ENCODE data around the gene GREB1. TPM values are rescaled to one million over a fixed set of nuclear protein-coding genes. Genes with fewer than 3 reads are reported as not detected.

The GREB1 gene
- polyA plus RNA-seq, 1 of the 3 experiments (the other 2 are of a cell fraction) = 2.9 TPM

DNA sequence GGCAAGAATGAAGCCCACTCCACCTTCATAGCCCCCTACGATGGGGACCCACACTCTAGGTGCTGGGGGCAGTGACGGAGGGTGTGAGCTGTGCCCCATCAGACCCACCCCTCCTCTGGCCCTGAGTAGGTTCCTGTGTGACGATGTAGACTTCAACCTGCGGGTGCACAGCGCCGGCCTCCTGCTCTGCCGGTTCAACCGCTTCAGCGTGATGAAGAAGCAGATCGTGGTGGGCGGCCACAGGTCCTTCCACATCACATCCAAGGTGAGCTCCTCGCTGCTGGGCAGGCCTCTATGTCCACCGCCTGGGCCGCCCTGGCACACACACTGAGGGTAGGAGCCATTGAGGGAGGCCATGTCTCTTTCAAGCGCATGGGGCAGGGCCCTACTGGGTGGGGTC is 101.3 kb downstream of the GREB1 start:
- no peaks in the 10 kb centered on the region for H3K27me3 ChIP-seq (ENCODE audit: insufficient read depth)
- ChIA-PET POLR2A (no interaction called here), CTCF (interaction anchor here (1.0 to 1.8 kb wide), 3 partner anchors 48 to 1082 kb away, joined by 4 to 5 read pairs (median 4); no protein-coding TSS in a partner anchor)
- no peaks in the 10 kb centered on the region for H3K9me3 ChIP-seq
- no peaks in the 10 kb centered on the region for H3K4me1 ChIP-seq (ENCODE audit: control insufficient read depth in 1 of 2, insufficient read depth in 2 of 2, low read depth in 1 of 2, low read length in 1 of 2)
- H3K4me2 ChIP-seq = no peak overlapping the region
- H3K79me2 ChIP-seq (ENCODE audit: insufficient read depth) = no peaks in the 10 kb centered on the region
- H3K36me3 ChIP-seq (replicated peaks in 1 of 2; ENCODE audit: control insufficient read depth in 1 of 2, insufficient read depth in 2 of 2, low read length in 1 of 2) = peaks cover 0 to 13% of the 10 kb centered on the region in 2 experiments
- H3K9ac ChIP-seq = no peak overlapping the region
- H3K27ac ChIP-seq (ENCODE audit: low read depth in 2 of 2, low read length in 1 of 2) = no peak overlapping the region
- H3F3A ChIP-seq (replicated peaks; ENCODE audit: insufficient read depth) = no peaks in the 10 kb centered on the region
- no peaks in the 10 kb centered on the region for H4K20me1 ChIP-seq (ENCODE audit: insufficient read depth)
- WGBS (ENCODE audit: low lambda C conversion rate) = 81% methylated on average over 15 of the region's 15 CpGs
- no peak overlapping the region for H2AFZ ChIP-seq (ENCODE audit: low read depth)
- no peak overlapping the region for H3K4me3 ChIP-seq (ENCODE audit: low read depth in 2 of 2, low read length in 1 of 2)
- DNase-seq = no peak
- TF ChIP-seq TAF1 (IDR thresholded peaks at IDR 0.05; ENCODE audit: borderline replicate concordance, low read depth, low read length) = no peak
- TF ChIP-seq GATA2 (CRISPR knock-in tag; IDR thresholded peaks at IDR 0.05) = no peak
- TF ChIP-seq POLR2AphosphoS5 (IDR thresholded peaks at IDR 0.05; ENCODE audit: low read depth, low read length) = no peak
- no peak for TF ChIP-seq ELF1 (IDR thresholded peaks at IDR 0.05)
- TF ChIP-seq, protein P1, sequence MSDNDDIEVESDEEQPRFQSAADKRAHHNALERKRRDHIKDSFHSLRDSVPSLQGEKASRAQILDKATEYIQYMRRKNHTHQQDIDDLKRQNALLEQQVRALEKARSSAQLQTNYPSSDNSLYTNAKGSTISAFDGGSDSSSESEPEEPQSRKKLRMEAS (IDR thresholded peaks at IDR 0.05; ENCODE audit: low read depth) = no peak
- TF ChIP-seq, protein P2, sequence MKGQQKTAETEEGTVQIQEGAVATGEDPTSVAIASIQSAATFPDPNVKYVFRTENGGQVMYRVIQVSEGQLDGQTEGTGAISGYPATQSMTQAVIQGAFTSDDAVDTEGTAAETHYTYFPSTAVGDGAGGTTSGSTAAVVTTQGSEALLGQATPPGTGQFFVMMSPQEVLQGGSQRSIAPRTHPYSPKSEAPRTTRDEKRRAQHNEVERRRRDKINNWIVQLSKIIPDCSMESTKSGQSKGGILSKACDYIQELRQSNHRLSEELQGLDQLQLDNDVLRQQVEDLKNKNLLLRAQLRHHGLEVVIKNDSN (IDR thresholded peaks at IDR 0.05; ENCODE audit: borderline replicate concordance, low read depth) = no peak
- TF ChIP-seq SMC3 (IDR thresholded peaks at IDR 0.05; ENCODE audit: low read depth, low read length) = no peak
- no peak for TF ChIP-seq YY1 (IDR thresholded peaks at IDR 0.05; ENCODE audit: low read depth)
- TF ChIP-seq JUND (IDR thresholded peaks at IDR 0.05) = no peak
- no peak for TF ChIP-seq RCOR1 (IDR thresholded peaks at IDR 0.05; ENCODE audit: low read length)
- no peak for TF ChIP-seq NRF1 (IDR thresholded peaks at IDR 0.05; ENCODE audit: low read depth, low read length)
- TF ChIP-seq, protein P3, sequence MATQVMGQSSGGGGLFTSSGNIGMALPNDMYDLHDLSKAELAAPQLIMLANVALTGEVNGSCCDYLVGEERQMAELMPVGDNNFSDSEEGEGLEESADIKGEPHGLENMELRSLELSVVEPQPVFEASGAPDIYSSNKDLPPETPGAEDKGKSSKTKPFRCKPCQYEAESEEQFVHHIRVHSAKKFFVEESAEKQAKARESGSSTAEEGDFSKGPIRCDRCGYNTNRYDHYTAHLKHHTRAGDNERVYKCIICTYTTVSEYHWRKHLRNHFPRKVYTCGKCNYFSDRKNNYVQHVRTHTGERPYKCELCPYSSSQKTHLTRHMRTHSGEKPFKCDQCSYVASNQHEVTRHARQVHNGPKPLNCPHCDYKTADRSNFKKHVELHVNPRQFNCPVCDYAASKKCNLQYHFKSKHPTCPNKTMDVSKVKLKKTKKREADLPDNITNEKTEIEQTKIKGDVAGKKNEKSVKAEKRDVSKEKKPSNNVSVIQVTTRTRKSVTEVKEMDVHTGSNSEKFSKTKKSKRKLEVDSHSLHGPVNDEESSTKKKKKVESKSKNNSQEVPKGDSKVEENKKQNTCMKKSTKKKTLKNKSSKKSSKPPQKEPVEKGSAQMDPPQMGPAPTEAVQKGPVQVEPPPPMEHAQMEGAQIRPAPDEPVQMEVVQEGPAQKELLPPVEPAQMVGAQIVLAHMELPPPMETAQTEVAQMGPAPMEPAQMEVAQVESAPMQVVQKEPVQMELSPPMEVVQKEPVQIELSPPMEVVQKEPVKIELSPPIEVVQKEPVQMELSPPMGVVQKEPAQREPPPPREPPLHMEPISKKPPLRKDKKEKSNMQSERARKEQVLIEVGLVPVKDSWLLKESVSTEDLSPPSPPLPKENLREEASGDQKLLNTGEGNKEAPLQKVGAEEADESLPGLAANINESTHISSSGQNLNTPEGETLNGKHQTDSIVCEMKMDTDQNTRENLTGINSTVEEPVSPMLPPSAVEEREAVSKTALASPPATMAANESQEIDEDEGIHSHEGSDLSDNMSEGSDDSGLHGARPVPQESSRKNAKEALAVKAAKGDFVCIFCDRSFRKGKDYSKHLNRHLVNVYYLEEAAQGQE (IDR thresholded peaks at IDR 0.05; ENCODE audit: low read depth, low read length) = no peak
- no peak for TF ChIP-seq SIN3A (IDR thresholded peaks at IDR 0.05; ENCODE audit: borderline replicate concordance, low read depth, low read length)
- TF ChIP-seq MXI1 (IDR thresholded peaks at IDR 0.05; ENCODE audit: low read depth, low read length) = no peak
- TF ChIP-seq FOXM1 (IDR thresholded peaks at IDR 0.05; ENCODE audit: low read depth) = no peak
- no peak for TF ChIP-seq CHD2 (IDR thresholded peaks at IDR 0.05; ENCODE audit: low read length, partially characterized antibody)
- no peak for TF ChIP-seq GABPA (IDR thresholded peaks at IDR 0.05; ENCODE audit: low read depth)
- TF ChIP-seq EP300 (IDR thresholded peaks at IDR 0.05; ENCODE audit: borderline replicate concordance in 1 of 2, low read depth in 1 of 2, low read length in 1 of 2) = no peak
- no peak for TF ChIP-seq FOXJ3 (CRISPR knock-in tag; IDR thresholded peaks at IDR 0.05)
- TF ChIP-seq EZH2phosphoT487 (IDR thresholded peaks at IDR 0.05; ENCODE audit: borderline replicate concordance, low read depth) = no peak
- H3K9me2 ChIP-seq = no peaks in the 10 kb centered on the region
